Measurements from ENCODE around the gene PCID2. TPM values are rescaled to one million over a fixed set of nuclear protein-coding genes. Genes with fewer than 3 reads are reported as not detected.
A peak's percentile ranks its signal among the peaks of the same experiment; 100 is the strongest.
"Not testable (repeated sequence)": the region's sequence is repeated elsewhere in the genome, so short reads cannot be mapped to it uniquely, and the experiment has no call there.

Gene PCID2
- total RNA-seq: 10 to 100 TPM; 17.3 to 23.4 (median 19.5) TPM
- 10 to 100 TPM; 21.6 to 33.9 TPM for polyA plus RNA-seq

DNA sequence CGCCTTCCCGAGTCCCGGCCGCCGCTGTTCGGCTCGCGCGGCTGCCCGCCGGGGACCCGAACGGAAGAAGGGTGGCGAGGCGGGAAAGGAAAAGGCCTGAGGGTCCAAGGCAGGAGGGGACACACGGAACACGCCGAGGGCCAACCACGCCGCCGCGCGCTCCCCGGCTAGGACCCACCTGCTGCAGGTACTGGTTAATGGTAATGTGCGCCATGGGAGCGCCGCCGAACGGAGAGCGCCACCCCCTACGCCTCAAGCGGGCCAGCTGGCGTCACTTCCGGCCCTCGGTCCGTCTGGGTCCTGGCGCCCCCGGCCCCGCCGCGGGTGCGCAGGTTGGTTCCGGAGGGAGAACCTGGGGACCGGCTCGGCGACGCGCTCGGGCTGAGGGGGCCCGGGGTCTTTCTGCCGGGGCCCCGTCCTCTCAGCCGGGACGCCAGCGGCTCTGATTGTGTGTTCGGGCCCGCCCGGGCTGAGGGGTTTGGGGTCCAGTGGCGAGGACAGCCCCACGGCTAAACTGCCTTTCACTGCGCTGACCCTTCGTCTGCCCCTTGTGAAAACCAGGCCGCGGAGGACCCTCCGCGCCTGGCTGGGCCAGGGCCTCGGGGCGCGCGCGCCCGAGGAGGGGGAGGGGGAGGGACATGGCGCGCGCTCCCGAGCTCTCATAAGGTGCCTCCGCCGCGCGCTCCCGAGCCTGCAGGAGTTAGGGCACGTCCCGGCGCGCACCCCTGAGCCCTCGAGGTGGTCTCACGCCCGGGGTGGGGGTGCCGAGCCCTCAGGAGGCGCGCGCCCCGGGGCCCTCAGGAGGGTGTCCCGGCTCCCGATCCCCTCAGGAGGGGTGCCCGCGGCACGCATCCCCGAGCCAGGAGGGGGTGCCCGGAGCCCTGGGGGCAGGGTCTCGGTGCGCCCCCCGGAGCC is at the start of gene PCID2:
PCID2 (minus strand) TSS at position 249 of the 915 bp plus-strand sequence; CDS start at position 214, 35 bp downstream.
- no peaks in the 10 kb centered on the region for H3K27me3 ChIP-seq
- DNase-seq: peak; percentile 83 to 96 (median 90)
- H3K27ac ChIP-seq: peak within 1 kb of the TSS; percentile 93 to 100 (median 98)
- FAIRE-seq: no peak
- peak within 1 kb of the TSS; percentile 79 to 98 (median 94) for H3K4me3 ChIP-seq
- 0 to 1% methylated on average over 90 to 103 of the region's 103 CpGs for WGBS, 2 donors
- H3K4me1 ChIP-seq: peaks cover 15 to 32% (median 20%) of the 10 kb centered on the region in 3 donors
- no peaks in the 10 kb centered on the region for H3K9me3 ChIP-seq
- peaks cover 0 to 5% (median 0%) of the 10 kb centered on the region in 3 donors for H3K36me3 ChIP-seq
- TF ChIP-seq, protein P1, sequence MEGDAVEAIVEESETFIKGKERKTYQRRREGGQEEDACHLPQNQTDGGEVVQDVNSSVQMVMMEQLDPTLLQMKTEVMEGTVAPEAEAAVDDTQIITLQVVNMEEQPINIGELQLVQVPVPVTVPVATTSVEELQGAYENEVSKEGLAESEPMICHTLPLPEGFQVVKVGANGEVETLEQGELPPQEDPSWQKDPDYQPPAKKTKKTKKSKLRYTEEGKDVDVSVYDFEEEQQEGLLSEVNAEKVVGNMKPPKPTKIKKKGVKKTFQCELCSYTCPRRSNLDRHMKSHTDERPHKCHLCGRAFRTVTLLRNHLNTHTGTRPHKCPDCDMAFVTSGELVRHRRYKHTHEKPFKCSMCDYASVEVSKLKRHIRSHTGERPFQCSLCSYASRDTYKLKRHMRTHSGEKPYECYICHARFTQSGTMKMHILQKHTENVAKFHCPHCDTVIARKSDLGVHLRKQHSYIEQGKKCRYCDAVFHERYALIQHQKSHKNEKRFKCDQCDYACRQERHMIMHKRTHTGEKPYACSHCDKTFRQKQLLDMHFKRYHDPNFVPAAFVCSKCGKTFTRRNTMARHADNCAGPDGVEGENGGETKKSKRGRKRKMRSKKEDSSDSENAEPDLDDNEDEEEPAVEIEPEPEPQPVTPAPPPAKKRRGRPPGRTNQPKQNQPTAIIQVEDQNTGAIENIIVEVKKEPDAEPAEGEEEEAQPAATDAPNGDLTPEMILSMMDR (IDR thresholded peaks at IDR 0.05): no peak
- ATAC-seq: peak; percentile 90 to 96 (median 92)
- intact Hi-C loops (cut with DNase I): no loop called here

DNA sequence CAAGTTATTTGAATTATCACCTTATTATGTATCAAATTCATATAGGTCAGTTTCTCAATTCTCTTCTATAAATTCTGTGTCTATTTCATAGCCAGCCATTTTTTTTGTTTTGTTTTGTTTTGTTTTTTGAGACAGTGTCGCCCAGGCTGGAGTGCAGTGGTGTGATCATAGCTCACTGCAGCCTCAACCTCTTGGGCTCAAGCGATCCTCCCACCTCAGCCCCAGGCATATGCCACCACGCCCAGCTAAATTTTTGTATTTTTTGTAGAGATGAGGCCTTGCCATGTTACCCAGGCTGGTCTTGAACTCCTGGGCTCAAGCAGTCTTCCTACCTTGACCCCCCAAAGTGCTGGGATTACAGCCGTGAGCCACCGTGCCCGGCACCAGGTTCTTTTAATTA is 49.4 kb upstream of the PCID2 start:
- DNase-seq; H3K27me3 ChIP-seq; H3K4me3 ChIP-seq; FAIRE-seq; H3K9me3 ChIP-seq; H3K27ac ChIP-seq; intact Hi-C loops (cut with DNase I); ATAC-seq; H3K4me1 ChIP-seq: not testable (repeated sequence)
- peaks cover 2 to 47% (median 9%) of the 10 kb centered on the region in 3 donors for H3K36me3 ChIP-seq
- 96 to 97% methylated on average over 6 of the region's 6 CpGs for WGBS, 2 donors

DNA sequence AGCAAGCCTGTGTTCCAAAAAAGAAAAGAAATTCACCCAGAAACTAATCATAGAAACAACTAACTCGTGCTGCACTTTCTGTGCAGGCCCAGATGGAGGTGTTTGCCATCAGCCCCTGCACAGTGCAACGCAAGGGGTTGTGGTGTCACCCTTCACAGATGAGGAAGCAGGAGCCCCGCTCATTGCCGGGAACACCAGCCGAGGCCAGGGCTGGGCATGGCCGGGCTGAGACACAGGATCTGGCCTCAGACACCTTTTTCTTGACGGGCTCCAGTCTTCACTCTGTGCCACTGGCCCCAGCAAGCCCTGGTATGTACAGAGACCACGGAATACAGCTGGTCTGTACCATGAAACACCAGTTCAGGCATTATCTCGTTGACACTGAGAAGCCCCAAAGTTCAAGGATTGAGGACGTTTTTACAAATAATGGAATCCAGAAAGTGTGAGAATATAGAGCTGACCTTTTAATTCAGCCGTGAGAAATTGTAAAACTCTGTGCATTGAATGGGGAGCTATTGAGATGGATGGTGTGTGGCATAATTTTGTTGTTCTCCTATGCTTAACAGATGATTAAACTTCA is 44.1 kb upstream of the PCID2 start:
- FAIRE-seq: no peak
- DNase-seq: no peak
- H3K27me3 ChIP-seq: no peaks in the 10 kb centered on the region
- H3K4me3 ChIP-seq: no peak overlapping the region
- H3K4me1 ChIP-seq: no peaks in the 10 kb centered on the region
- no peak for ATAC-seq
- peaks cover 0 to 43% (median 2%) of the 10 kb centered on the region in 3 donors for H3K36me3 ChIP-seq
- H3K27ac ChIP-seq: no peak overlapping the region
- WGBS, 2 donors: 80 to 84% methylated on average over 11 of the region's 11 CpGs
- intact Hi-C loops (cut with DNase I): no loop called here
- TF ChIP-seq, protein P1 (IDR thresholded peaks at IDR 0.05): no peak
- no peaks in the 10 kb centered on the region for H3K9me3 ChIP-seq

DNA sequence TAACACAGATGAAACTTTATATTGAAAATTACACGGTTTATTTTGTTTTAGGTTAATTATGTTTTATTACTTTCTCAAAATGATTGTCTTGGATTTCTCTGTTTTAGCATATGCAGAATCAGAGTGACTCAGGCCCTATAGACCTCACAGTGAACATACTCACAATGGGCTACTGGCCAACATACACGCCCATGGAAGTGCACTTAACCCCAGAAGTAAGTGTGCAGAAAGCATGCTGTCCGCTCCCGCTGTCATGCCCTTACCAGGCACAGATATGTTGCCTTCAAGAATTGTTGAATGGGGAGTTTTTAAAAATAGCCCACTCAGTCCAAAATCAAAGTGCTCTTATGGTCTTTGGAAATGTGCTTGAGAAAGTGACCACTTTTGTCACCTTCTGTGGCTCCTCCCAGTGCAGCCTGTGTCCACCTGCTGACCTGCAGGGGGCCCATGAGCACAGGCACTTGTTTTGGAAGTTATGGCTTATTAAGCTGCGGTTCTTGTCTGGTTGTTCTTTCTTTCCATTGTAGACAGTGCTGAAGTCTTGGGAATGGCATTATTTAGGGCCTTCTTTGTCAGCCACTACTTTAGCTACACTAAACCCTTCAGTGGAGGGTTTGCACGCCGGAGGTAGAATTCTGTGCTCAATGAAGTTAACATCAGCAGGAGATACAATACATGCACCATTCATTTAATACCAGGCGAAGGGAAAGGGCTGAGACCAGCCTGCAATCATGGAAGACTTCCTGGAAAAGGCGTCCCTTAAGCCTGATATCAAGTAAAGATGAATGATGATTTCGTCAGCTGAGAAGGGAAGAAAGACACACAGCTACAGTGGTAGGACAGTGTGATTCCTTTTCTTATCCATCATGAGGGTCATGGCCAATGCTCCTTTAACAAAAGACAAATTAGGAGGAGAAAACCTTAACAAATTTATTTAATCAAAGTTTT is 37.7 kb upstream of the PCID2 start:
- WGBS, 2 donors: 73 to 78% methylated on average over 10 of the region's 10 CpGs
- no peak overlapping the region for H3K4me3 ChIP-seq
- FAIRE-seq (no peak), ATAC-seq (peak in 2 of 4 donors; percentile 30 to 38), DNase-seq (no peak)
- H3K9me3 ChIP-seq: no peaks in the 10 kb centered on the region
- peaks cover 5 to 50% (median 15%) of the 10 kb centered on the region in 3 donors for H3K36me3 ChIP-seq
- TF ChIP-seq, protein P1 (IDR thresholded peaks at IDR 0.05): no peak
- intact Hi-C loops (cut with DNase I): no loop called here
- no peak overlapping the region for H3K27ac ChIP-seq
- H3K27me3 ChIP-seq: no peaks in the 10 kb centered on the region
- no peaks in the 10 kb centered on the region for H3K4me1 ChIP-seq

DNA sequence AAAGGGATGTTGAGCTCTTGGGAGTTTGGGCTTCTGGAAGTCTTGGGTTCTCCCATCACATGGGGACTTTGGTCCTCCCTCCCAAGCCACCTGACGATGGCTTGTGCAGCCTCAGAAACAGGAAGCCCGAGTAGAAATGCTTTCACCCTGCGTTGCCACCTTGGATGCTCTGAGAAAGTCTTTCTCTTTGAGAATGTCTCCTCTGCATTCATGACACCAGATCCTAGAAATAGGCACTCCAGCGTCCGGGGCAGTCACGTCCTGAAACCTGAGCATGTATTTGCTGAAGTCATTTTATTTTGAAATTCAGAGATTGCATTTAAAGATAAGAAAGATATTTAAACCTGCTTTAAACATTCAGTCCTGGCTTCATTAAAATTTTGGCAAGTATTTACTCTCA is 35.4 kb upstream of the PCID2 start:
- peaks cover 8 to 62% (median 23%) of the 10 kb centered on the region in 3 donors for H3K36me3 ChIP-seq
- DNase-seq: no peak
- TF ChIP-seq, protein P1 (IDR thresholded peaks at IDR 0.05): no peak
- no peaks in the 10 kb centered on the region for H3K27me3 ChIP-seq
- H3K27ac ChIP-seq: no peak overlapping the region
- ATAC-seq: no peak
- intact Hi-C loops (cut with DNase I): no loop called here
- 77 to 89% methylated on average over 6 of the region's 6 CpGs for WGBS, 2 donors
- FAIRE-seq: no peak
- no peak overlapping the region for H3K4me3 ChIP-seq
- no peaks in the 10 kb centered on the region for H3K4me1 ChIP-seq
- no peaks in the 10 kb centered on the region for H3K9me3 ChIP-seq

DNA sequence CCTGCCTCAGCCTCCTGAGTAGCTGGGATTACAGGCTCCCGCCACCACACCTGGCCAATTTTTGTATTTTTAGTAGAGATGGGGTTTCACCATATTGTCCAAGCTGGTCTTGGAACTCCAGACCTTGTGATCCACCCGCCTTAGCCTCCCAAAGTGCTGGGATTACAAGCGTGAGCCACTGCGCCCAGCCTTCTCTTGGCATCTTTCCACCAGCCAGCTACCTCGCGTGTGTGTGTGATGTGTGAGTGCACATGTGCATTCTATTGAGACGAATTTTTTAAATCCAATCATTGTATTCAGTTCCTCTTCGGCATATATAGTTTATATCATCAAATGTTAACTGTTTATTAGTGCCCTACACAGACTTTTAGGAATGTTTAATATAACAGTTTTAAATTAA is 33.2 kb upstream of the PCID2 start:
- peaks cover 8 to 62% (median 23%) of the 10 kb centered on the region in 3 donors for H3K36me3 ChIP-seq
- 94% methylated on average over 8 of the region's 8 CpGs for WGBS, 2 donors
- not testable (repeated sequence) for H3K4me1 ChIP-seq

More for the DNA sequence above, 33.2 kb upstream of the PCID2 start:
- ATAC-seq; H3K4me3 ChIP-seq; H3K27ac ChIP-seq; intact Hi-C loops (cut with DNase I); DNase-seq; H3K9me3 ChIP-seq; FAIRE-seq; H3K27me3 ChIP-seq: not testable (repeated sequence)

All from pancreas (tissue), 10 donors.